DND-41 (cell line): ENCODE measurements around the gene MTARC2.

ENCODE experiments used
- CTCF ChIP-seq: IDR thresholded peaks from 2 replicates; pipeline ENCODE4 v1.5.1; 2012; ENCODE audit warnings: borderline replicate concordance, low read length, moderate library complexity, mild to moderate bottlenecking; ENCODE audit not compliant: poor library complexity, severe bottlenecking; ENCODE audit errors: extremely low read depth
- EZH2 ChIP-seq: IDR thresholded peaks from 3 replicates; pipeline ENCODE4 v1.6.1; 2012; ENCODE audit warnings: borderline replicate concordance, low read depth, mild to moderate bottlenecking, moderate library complexity, low read length, inconsistent platforms; ENCODE audit not compliant: severe bottlenecking

- TF ChIP-seq CTCF (peak; percentile 74), EZH2 (no peak)
Observed at GRCh38 chr1:220803401-220804201, 55.5 kb downstream of the MTARC2 start.
